Measurements from ENCODE around the gene PRKCZ. TPM values are rescaled to one million over a fixed set of nuclear protein-coding genes. Genes with fewer than 3 reads are reported as not detected.

The PRKCZ gene
- total and polyA plus RNA-seq, 9 of the 15 experiments (the other 6 are each of a cell fraction or from before 2014, with no cell fraction given): 0.07 to 3.1 (median 1.3) TPM

GRCh38 chr1:2020310-2020655 is 29.9 kb upstream of the PRKCZ start:
- H3K9ac ChIP-seq (ENCODE audit: insufficient read depth in 1 of 2, low read depth in 2 of 2, low read length in 2 of 2): no peak overlapping the region
- H4K20me1 ChIP-seq (replicated peaks; ENCODE audit: control insufficient read depth, insufficient read depth, low read length): peaks cover 23% of the 10 kb centered on the region; the same call in 1 of the 2 replicates
- H2AFZ ChIP-seq (ENCODE audit: low read depth, low read length): no peak overlapping the region
- no TSS peak for BruUV-seq (replicated peaks)
- H3K4me1 ChIP-seq (replicated peaks in 1 of 2; ENCODE audit: control insufficient read depth in 2 of 2, insufficient read depth in 2 of 2, low read length in 2 of 2): peaks cover 0 to 24% of the 10 kb centered on the region in 2 experiments; a peak in 2 of 5 replicates
- CTCF ChIA-PET (ENCODE audit: low intra/inter-chr PET ratio): no interaction called here
- H3K27ac ChIP-seq (ENCODE audit: extremely low read depth, low read depth, low read length): no peak overlapping the region
- WGBS (ENCODE audit: insufficient coverage, low coverage, missing lambda C conversion rate): 0% methylated on average over 11 of the region's 11 CpGs
- H3K36me3 ChIP-seq (ENCODE audit: control insufficient read depth, insufficient read depth, low read length): no peaks in the 10 kb centered on the region
- POLR2A ChIA-PET: interaction anchor here (0.7 to 1.0 kb wide), 2 partner anchors 23 to 32 kb away, joined by 3 read pairs; no protein-coding TSS in a partner anchor
- no peaks in the 10 kb centered on the region for H3K79me2 ChIP-seq (ENCODE audit: control insufficient read depth, insufficient read depth, low read length)
- peaks cover 79 to 94% of the 10 kb centered on the region in 2 experiments for H3K27me3 ChIP-seq (ENCODE audit: control insufficient read depth in 2 of 2, insufficient read depth in 2 of 2, low read length in 2 of 2)
- no peaks in the 10 kb centered on the region for H3K9me1 ChIP-seq (ENCODE audit: control insufficient read depth, insufficient read depth, low read length)
- in situ Hi-C loops (cut with MboI) (no loop called here), intact Hi-C loops (cut with micrococcal nuclease) (no loop called here)
- DNase-seq (ENCODE audit: extremely low read depth in 1 of 4, low spot score in 3 of 4): no peak
- ATAC-seq: no peak
- H3K9me3 ChIP-seq (replicated peaks; ENCODE audit: control insufficient read depth, insufficient read depth, low read depth, low read length): no peaks in the 10 kb centered on the region
- no peak for FAIRE-seq
- no peak overlapping the region for H3K4me3 ChIP-seq
- no peak for TF ChIP-seq GTF2E2 (tag; IDR thresholded peaks at IDR 0.05)
- no peak for TF ChIP-seq TFAP4 (CRISPR knock-in tag; IDR thresholded peaks at IDR 0.05; ENCODE audit: borderline replicate concordance)
- no peak for TF ChIP-seq PML (IDR thresholded peaks at IDR 0.05; ENCODE audit: low read length)
- TF ChIP-seq FOS (IDR thresholded peaks at IDR 0.05; ENCODE audit: extremely low read depth, insufficient read length): no peak
- no peak for TF ChIP-seq MXI1 (IDR thresholded peaks at IDR 0.05; ENCODE audit: low read depth, low read length)
- no peak overlapping the region for H3K4me2 ChIP-seq (ENCODE audit: insufficient read depth, low read length)

GRCh38 chr1:2021550-2021949 is 28.7 kb upstream of the PRKCZ start:
- no peaks in the 10 kb centered on the region for H3K9me1 ChIP-seq (ENCODE audit: control insufficient read depth, insufficient read depth, low read length)
- FAIRE-seq (no peak), DNase-seq (ENCODE audit: extremely low read depth in 1 of 4, low spot score in 3 of 4) (no peak), ATAC-seq (no peak)
- in situ Hi-C loops (cut with MboI): no loop called here
- POLR2A ChIA-PET: interaction anchor here (0.6 to 0.7 kb wide), 3 partner anchors 9 to 721 kb away, joined by 3 to 4 read pairs (median 3); no protein-coding TSS in a partner anchor
- H3K4me2 ChIP-seq (ENCODE audit: insufficient read depth, low read length): no peak overlapping the region
- peaks cover 76 to 94% of the 10 kb centered on the region in 2 experiments for H3K27me3 ChIP-seq (ENCODE audit: control insufficient read depth in 2 of 2, insufficient read depth in 2 of 2, low read length in 2 of 2)
- no peak overlapping the region for H3K27ac ChIP-seq (ENCODE audit: extremely low read depth, low read depth, low read length)
- H3K36me3 ChIP-seq (ENCODE audit: control insufficient read depth, insufficient read depth, low read length): no peaks in the 10 kb centered on the region
- CTCF ChIA-PET (ENCODE audit: low intra/inter-chr PET ratio): no interaction called here
- no peaks in the 10 kb centered on the region for H3K9me3 ChIP-seq (replicated peaks; ENCODE audit: control insufficient read depth, insufficient read depth, low read depth, low read length)
- no peak overlapping the region for H2AFZ ChIP-seq (ENCODE audit: low read depth, low read length)
- 4% methylated on average over 23 of the region's 25 CpGs for WGBS (ENCODE audit: insufficient coverage, low coverage, missing lambda C conversion rate)
- H3K4me3 ChIP-seq: no peak overlapping the region
- no peaks in the 10 kb centered on the region for H3K79me2 ChIP-seq (ENCODE audit: control insufficient read depth, insufficient read depth, low read length)
- intact Hi-C loops (cut with micrococcal nuclease): no loop called here
- BruUV-seq (replicated peaks): no TSS peak
- peaks cover 0 to 31% of the 10 kb centered on the region in 2 experiments; a peak in 2 of 5 replicates for H3K4me1 ChIP-seq (replicated peaks in 1 of 2; ENCODE audit: control insufficient read depth in 2 of 2, insufficient read depth in 2 of 2, low read length in 2 of 2)
- H4K20me1 ChIP-seq (replicated peaks; ENCODE audit: control insufficient read depth, insufficient read depth, low read length): peaks cover 19% of the 10 kb centered on the region; the same call in 1 of the 2 replicates
- H3K9ac ChIP-seq (ENCODE audit: insufficient read depth in 1 of 2, low read depth in 2 of 2, low read length in 2 of 2): no peak overlapping the region
- no peak for TF ChIP-seq POU5F1 (IDR thresholded peaks at IDR 0.05; ENCODE audit: borderline replicate concordance, low read depth, low read length, partially characterized antibody)
- TF ChIP-seq PURB (CRISPR knock-in tag; IDR thresholded peaks at IDR 0.05; ENCODE audit: low read depth): no peak
- no peak for TF ChIP-seq PHB (CRISPR knock-in tag; IDR thresholded peaks at IDR 0.05)
- TF ChIP-seq SMAD4 (CRISPR knock-in tag; conservative IDR thresholded peaks at IDR 0.05): no peak
- TF ChIP-seq ZNF398 (CRISPR knock-in tag; IDR thresholded peaks at IDR 0.05): no peak
- no peak for TF ChIP-seq E2F3 (CRISPR knock-in tag; IDR thresholded peaks at IDR 0.05)
- no peak for TF ChIP-seq RBM15 (IDR thresholded peaks at IDR 0.05; ENCODE audit: insufficient read depth, low read length)
- no peak for TF ChIP-seq LARP7 (IDR thresholded peaks at IDR 0.05)
- no peak for TF ChIP-seq ZNF134 (CRISPR knock-in tag; conservative IDR thresholded peaks at IDR 0.05)
- no peak for TF ChIP-seq ARHGAP35 (IDR thresholded peaks at IDR 0.05; ENCODE audit: partially characterized antibody)
- no peak for TF ChIP-seq STAG1 (CRISPR knock-in tag; IDR thresholded peaks at IDR 0.05; ENCODE audit: borderline replicate concordance)
